GM12892 (cell line): ENCODE results near the gene MACROD2.

Source experiments
- POLR2A ChIP-seq: IDR thresholded peaks from 2 replicates; pipeline ENCODE4 v1.6.1; 2011; ENCODE audit warnings: low read depth, low read length, control low read depth
- POLR2AphosphoS5 ChIP-seq: IDR thresholded peaks from 2 replicates; pipeline ENCODE4 v1.6.1; 2011; ENCODE audit warnings: low read depth, low read length, control low read depth

DNA sequence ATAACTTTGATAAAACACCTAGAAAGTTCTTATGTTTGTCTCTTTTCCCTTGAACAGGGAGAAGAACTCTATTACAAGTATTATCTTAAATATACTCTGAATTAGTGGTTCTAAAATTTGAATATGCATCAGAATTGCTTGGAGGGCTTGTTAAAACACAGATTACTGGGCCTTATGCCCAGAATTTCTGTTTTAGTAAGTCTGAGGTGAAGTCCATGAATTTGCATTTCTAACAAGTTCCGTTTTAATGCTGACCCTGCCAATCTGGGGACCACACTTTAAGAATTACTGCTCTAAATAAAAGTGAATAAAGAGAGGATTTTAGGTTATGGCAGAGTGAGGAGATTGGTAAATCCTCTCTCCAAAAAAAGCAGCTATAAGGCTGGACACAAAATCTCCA lies 510.2 kb downstream of the MACROD2 start:
- TF ChIP-seq POLR2A (no peak), POLR2AphosphoS5 (no peak)
